Left forelimb (tissue), 1 donor: ENCODE results near the gene ENAM.

Source experiments
- DNase-seq: peaks from one replicate; pipeline ENCODE4 v3.0.0-alpha.2; 2018; ENCODE audit warnings: low spot score

Gene ENAM

GRCh38 chr4:70628444-70628843 is at the start of gene ENAM:
Gene ENAM, plus strand, starts transcription at chr4:70628744. Its CDS starts 757 bp downstream, at chr4:70629501.
- no peak for DNase-seq

- DNase-seq: no peak
These were observed 46.6 kb upstream of the ENAM start for GRCh38 chr4:70581980-70582379.

- no peak for DNase-seq
These were observed 44.4 kb upstream of the ENAM start for GRCh38 chr4:70583952-70584834.

GRCh38 chr4:70586841-70587240 is 41.7 kb upstream of the ENAM start:
- no peak for DNase-seq

GRCh38 chr4:70589785-70590184 is 38.8 kb upstream of the ENAM start:
- no peak for DNase-seq

GRCh38 chr4:70591955-70592582 is 36.5 kb upstream of the ENAM start, which contains the start of gene AMBN:
Gene AMBN, plus strand, starts transcription at chr4:70592256. Its CDS starts 103 bp downstream, at chr4:70592359.
- DNase-seq: no peak

GRCh38 chr4:70594196-70594595 is 34.3 kb upstream of the ENAM start:
- DNase-seq: no peak

- no peak for DNase-seq
These were observed 28.2 kb upstream of the ENAM start for GRCh38 chr4:70600305-70600704.

GRCh38 chr4:70600977-70601376 is 27.6 kb upstream of the ENAM start:
- DNase-seq: no peak

GRCh38 chr4:70601422-70602039 is 27.0 kb upstream of the ENAM start:
- DNase-seq: no peak

- no peak for DNase-seq
These were observed 24.7 kb upstream of the ENAM start for GRCh38 chr4:70603856-70604255.

GRCh38 chr4:70606459-70606858 is 22.1 kb upstream of the ENAM start:
- DNase-seq: no peak

- DNase-seq: no peak
These were observed 21.1 kb upstream of the ENAM start for GRCh38 chr4:70607334-70607853.

- DNase-seq: no peak
These were observed 20.2 kb upstream of the ENAM start for GRCh38 chr4:70608324-70608723.

GRCh38 chr4:70613306-70614183 is 15.0 kb upstream of the ENAM start:
- no peak for DNase-seq

GRCh38 chr4:70614184-70614555 is 14.4 kb upstream of the ENAM start:
- no peak for DNase-seq

GRCh38 chr4:70619288-70619687 is 9.3 kb upstream of the ENAM start:
- DNase-seq: no peak

- DNase-seq: no peak
These were observed 8.8 kb upstream of the ENAM start for GRCh38 chr4:70619778-70620177.

- DNase-seq: no peak
These were observed 5.2 kb upstream of the ENAM start for GRCh38 chr4:70623323-70623722.

- no peak for DNase-seq
These were observed 4.2 kb upstream of the ENAM start for GRCh38 chr4:70624226-70624793.

GRCh38 chr4:70627620-70628019 is 924 bp upstream of the ENAM start:
- DNase-seq: no peak
